ENCODE data around the gene NCK2.

Gene NCK2

DNA sequence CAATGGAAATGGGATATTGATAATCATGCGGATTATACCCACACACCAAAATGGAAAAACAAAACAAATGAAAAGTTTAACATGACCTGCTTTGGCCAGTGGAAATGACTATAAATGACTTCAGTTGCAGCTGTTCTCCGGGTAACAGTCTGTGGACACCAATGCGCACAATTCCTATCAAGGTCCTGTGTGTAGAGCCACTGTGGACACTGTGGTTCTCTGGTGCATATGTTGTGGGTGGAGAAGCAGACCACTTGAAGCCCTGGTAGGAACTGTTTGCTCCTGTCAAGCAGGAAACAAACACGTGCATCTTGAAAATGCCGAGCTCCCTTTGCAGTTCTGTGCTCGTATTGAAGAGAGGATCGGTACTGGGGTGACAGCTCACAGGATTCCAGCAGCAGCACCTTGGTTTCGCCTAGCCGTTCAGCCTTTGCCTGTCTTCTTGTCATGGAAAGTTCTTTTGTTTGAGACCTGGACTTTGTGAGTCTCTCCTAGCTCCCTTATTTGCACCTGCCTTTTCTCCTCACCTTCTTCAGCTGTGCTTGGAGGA is 32.9 kb downstream of the NCK2 start:
- DNase-seq (ENCODE audit: low read depth) = no peak

DNA sequence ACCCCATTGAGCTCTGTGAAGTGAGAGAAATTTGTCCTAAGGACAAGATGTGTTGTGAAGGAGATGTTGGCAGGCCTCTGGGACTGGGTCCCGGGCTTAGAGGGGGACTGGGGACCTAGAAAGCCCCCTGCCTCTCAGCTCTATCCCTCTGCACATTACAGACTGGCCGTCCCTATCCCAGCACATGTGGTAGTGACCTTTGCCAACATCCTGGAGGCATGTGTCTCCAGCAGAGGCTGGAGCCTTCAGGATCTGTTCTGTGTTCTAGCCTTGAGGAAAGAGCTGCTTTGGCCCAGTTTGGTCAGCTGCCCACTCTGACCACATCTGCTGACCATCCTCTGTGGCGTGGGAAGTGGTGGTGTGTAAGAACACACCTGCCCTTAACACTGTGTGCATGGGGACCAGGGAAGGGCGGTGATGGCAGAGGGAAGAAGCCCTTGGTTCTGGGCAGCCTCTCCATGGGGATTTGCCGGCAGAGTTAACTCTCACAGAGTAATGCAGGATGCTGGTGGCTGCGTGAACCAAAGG is 33.4 kb downstream of the NCK2 start:
- DNase-seq (ENCODE audit: low read depth) = no peak

DNA sequence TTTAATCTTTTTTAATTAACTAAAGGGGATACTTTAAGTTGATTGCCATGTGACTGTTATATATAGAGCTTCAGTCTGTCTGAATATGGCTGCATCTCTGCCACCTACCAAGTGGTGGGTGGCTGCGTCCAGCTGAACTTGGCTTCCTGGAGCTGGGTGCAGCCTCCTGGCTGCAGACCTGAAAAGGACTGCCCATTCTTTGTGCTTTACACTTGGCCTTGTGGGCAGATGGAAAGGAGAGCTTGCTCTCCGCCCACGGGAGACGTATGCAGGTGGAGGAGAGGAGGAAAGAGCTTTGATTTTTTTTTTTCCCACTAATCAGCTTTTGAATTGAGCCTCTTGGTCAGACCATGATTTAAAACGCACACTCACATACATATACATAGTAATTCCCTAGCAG is 34.7 kb downstream of the NCK2 start:
- DNase-seq (ENCODE audit: low read depth) = no peak

DNA sequence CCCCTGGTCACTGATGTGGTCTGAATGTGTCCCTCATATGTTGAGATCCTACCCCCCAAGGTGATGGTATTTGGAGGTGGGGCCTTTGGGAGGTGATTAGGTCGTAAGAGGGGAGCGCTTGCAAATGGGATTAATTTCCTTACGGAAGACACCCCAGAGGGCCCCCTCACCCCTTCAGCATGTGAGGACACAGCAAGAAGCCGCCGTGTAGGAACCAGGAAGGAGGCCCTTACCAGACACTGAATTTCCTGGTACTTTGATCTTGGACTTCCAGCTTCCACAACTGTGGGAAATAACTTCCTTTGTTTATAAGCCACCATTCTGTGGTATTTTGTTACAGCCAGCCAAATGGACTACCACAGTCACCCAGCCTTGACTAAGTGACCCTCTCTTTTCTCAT is 35.9 kb downstream of the NCK2 start:
- DNase-seq (ENCODE audit: low read depth) = no peak

DNA sequence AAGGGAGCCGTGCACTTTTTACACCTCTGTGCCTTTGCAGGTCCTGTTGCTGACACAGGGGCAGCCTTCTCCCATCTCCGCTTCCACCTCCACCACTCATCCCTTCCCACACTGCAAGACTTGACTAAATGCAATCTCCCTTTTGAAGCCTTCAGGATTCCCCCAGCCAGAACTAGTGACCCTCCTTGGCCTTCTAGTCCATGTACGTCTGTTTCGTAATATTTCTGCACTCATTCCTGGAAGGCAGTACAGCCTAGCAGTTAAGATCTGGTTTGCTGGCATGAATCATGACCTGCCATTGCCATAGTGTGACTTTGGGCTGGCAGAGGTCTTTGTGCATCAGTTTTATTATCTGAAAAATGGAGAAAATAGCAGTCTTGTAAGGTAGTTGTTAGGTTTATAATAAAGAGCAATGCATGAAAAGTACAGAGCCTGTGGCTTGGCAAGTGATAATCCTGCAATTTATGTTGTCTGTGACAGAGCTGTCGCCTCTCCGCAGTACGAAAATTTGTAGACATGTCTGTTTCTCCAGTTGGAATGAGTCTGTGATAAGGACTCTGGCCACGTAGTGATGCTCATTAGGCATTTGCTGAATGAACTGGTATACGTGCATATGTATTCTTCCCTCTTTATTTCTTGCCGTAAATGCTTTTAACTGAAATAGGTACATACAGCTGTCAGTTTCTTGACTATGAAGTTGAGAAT is 36.7 kb downstream of the NCK2 start:
- no peak for DNase-seq (ENCODE audit: low read depth)

DNA sequence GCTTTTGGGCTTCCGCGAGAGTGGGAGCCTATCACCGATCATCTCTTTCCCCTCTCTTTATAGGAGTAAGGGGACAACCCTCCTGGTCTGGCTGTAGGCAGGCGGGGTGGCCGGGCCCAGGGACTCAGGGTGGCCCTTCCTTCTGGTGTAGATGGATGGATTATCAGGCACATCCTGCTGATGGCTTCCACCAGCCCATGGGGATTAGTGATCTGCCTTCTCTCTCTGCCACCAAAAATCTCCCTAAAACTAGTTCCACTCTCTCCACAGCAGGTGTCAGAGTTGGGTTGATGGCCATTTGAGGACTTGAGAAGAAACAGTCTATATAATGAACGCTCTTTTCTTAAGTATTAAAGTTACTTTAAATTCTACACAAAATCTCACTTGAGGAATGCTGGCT is 37.4 kb downstream of the NCK2 start:
- no peak for DNase-seq (ENCODE audit: low read depth)

DNA sequence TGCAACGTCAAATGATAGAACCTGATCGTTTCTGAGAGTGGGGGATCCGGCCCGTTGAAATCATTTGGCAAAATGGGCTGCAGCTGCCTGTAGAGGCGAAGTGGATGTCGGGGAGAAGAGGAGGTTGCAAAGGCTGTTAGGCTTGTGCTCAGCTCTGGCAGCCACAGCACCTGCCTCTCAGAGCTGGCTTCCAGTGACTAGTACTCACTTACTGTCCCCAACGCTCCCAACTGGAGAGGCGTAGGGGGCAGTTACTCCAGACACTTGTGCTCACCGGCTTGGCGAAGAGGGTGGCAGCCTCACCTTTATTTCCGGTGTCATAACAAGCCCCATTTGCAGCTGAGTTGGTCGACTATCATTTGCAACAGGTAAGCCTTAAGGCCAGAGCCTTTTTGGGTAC is 37.9 kb downstream of the NCK2 start:
- DNase-seq (ENCODE audit: low read depth) = no peak

DNA sequence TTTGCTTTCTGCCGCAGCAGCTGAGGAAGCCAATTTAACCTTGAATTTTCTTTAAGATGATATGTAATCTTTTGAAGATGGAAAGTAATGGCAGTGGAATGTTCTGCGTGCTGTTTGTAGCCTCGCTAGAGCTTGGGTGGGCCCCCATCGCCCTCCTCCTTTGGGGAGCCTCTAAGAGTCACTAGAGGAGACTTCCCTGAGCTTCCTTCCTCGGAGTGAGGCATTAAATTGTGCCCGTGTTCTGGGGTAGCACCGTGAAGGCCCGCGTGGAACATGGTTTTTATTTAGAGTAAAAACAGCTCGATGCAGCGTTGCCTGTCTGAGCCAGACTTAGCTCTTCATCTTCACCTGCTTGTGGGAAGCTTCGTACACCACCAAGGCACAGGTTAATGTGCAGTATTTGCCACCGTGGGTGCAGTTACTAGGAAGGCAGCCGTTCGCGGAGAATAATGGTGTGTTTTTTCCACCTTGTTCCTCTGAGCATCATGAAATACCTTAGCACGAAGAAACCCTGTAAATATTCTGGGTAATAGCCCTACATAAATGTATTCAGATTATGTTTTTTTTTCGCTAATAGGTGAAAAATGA is 38.5 kb downstream of the NCK2 start:
- no peak for DNase-seq (ENCODE audit: low read depth)

DNA sequence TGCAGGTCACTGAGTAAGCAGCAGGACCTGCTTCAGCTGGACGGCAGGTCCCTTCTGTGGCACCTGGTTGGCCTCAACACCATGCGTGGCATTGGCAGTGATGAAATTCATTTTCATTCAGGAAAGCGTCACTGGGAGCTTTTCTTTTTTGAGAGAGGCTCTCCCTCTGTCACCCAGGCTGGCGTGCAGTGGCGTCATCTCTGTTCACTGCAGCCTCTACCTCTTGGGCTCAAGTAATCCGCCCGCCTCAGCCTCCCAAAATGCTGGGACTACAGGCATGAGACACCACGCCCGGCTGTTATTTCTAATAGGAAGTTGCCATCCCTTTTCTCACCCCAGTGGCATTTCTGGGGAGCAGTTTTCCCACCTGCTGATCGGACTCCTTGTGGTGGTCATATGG is 39.3 kb downstream of the NCK2 start:
- no peak for DNase-seq (ENCODE audit: low read depth)

DNA sequence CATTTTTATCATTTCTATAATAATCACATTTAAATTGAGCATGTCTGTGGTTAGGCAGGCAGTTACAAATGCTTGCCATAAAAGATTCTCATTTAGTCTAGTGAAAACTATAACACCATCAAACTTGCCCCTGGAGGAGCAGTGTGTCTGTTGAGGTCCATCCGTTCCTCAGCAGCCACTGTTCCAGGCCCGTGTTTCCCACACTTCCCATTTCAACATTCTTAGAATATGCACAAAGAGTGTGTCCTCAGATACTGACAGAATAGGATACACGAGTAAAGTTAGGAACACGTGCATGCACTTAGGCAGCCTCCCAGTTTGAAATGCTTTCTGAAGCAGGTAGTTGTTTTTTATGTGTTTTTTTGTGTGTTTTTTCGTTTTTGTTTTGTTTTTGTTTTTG is 39.9 kb downstream of the NCK2 start:
- no peak for DNase-seq (ENCODE audit: low read depth)

DNA sequence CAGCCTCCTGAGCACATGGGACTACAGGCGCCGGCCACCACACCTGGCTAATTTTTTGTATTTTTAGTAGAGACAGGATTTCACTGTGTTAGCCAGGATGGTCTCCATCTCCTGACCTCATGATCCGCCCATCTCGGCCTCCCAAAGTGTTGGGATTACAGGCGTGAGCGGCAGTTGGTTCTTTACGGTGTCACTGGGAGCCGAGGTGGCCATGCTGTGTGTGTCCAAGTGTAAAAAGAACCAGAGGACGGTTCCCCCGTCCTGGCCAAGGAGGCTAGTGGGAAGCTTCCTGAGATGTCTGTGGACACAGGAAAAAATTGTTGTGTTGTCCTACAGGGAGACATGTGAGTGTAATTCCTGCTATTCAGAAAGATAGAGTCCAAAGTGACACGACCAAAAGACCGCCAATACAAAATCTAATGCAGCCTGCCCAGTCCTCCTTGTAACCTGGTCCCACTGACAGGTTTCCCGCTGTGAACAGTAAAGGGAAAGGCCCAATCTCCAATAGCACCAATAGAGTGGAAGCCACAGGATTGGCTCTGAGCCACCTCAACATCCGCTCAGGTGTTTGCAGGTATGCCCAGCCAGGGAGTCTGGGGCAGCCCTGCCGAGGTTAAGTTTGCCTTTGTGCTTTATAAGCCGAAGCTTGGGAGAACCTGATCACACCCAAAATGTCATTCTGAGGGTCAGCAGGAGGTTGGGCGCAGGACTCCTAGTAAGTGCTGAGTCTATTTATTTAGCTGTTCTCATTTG is 40.6 kb downstream of the NCK2 start:
- DNase-seq (ENCODE audit: low read depth) = no peak

DNA sequence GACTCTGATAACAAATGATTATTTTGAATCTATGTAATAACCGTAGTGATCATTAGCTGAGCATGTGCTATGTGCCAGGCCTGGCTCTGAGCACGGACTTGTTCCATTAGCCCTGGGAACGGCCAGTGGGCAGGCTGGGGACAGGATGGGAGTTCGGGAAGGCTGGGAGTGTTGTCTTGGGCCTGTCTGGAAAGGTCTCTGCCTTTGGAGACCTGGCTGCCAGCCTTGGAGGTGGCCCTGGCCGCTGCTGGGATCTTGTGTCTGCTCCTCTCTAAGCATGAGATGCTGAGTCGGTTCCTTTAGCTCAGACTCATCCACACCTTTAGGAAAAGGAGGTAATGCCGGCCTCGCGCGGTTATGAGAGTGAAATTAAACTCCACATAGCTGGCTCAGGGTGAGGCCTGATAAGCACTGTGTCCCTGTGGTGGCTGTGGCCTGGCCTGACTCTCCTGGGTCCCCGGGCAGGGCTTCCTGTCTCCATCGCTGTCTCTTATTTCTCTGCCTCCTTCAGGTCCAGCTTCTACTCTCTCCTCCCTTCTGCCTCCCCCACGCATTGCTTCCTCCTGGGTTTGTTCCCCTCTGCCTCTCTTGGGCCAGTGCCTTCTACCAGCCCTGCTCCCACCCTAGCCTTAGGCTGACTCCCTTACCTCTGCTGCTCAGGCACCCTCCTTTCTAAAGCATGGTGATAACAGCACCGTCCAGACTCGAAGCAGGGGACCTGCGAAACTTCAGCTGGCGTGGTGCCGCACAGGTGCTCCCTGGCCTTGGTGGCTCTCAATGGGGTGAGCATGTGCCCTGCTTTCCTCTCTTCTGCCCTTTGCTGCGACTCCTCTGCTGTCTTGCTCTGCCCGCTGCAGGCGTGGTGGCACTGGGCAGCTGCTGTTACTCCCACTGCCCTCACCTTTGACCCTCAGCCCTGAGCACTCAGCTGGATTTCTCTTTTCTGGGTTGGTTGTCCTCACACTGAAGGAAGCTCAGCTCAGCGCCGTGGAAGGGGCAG is 41.8 kb downstream of the NCK2 start:
- no peak for DNase-seq (ENCODE audit: low read depth)

DNA sequence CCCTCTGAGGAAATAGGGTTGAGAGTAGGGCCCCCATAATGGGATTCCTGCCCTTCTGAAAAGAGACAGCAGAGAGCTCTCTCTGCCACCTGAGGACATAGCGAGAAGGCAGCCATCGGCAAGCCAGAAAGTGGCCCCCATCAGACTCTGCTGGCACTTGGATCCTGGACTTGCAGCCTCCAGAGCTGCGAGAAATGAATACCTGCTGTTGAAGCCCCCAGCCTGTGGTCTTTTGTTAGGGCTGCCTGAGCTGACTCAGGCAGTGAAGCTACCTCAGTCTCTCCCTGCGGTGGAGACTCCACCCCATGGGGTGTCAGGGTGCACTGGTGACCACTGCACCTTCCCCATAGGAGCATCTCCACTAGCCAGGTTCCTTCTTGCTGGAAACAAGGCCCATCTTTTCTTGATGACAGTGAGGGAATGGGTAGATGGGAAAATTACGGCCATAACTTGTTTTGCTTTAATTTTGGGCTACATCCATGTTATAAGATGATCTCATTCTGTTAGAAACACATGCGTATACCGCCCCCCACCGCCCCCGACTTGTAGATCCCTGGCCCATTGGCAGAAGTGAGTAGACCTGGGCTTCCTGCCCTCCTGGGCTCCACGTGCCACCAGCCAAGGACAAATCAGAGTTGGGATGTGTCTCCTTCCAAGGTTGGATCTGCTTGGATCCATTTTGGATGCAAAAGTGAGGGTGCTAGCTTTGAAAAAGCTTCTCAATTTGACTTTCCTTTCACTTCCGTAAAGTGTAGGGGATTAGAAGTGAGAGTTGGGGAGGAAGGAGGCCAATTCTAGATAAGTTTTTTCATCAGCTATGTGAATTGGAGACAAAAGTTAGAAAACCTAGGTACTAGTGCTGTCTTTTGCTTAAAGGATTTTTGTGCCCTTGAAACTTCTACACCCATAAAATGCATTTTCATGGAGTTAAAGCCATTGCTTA is 42.9 kb downstream of the NCK2 start:
- no peak for DNase-seq (ENCODE audit: low read depth)

DNA sequence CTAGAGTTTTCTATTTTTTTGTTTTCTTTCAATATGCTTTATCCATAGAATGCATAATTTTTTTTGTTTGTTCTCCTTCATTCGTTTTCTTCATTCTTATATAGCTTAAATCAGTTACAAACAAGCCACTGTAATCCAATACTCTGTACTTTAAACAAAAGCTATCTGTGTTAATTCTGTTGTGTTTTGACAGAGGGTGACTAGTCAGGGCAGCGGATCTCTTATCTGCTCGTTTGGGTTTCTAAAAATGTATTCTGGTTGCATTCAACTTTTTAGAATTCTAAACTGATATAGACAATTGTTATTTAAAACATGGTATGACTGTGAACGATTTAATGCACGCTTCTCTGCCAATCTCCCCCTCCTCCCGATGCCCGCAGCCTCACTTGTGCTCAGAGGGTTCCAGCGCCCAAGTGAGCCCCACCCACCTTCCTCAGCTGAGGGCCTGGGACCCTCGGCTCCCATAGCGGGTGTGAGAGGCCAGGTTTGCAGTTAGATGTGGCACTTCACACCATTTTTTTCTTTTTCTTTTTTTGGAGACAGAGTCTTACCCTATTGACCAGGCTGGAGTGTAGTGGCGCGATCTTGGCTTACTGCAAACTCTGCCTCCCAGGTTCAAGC is 44.1 kb downstream of the NCK2 start:
- DNase-seq (ENCODE audit: low read depth) = no peak

DNA sequence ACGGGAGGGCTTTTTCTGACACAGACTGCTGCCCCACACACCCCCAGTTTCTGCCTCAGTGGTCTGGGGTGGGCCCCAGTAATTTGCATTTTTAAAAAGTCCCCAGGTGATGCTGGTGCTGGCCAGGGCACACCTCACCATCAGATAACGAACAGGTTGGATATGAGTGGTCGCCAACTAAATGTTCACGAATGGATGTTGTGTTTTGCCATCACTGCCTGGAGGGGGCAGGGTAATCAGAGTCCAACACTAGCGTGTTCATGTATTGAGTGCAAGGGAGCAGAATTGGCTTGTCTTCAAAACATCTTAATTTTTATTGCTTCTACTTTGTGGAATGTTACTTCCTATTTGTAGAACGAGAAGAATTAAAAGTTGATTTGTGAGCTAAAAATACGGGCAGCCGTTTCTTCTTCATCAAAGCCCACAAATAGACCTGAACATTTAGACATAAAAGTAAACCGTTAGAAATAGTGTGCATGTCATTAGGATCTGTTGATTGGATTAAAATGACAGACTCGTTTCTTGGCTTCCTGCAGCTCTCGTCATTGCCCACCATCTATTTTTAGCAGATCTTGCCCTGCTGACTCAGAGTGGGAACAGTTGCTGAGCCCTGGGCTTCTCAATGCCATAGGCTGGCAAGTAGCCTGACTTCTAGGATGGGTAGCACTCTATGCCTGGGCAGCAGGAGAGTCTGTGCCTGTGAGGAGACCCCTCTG is 45.2 kb downstream of the NCK2 start:
- no peak for DNase-seq (ENCODE audit: low read depth)

DNA sequence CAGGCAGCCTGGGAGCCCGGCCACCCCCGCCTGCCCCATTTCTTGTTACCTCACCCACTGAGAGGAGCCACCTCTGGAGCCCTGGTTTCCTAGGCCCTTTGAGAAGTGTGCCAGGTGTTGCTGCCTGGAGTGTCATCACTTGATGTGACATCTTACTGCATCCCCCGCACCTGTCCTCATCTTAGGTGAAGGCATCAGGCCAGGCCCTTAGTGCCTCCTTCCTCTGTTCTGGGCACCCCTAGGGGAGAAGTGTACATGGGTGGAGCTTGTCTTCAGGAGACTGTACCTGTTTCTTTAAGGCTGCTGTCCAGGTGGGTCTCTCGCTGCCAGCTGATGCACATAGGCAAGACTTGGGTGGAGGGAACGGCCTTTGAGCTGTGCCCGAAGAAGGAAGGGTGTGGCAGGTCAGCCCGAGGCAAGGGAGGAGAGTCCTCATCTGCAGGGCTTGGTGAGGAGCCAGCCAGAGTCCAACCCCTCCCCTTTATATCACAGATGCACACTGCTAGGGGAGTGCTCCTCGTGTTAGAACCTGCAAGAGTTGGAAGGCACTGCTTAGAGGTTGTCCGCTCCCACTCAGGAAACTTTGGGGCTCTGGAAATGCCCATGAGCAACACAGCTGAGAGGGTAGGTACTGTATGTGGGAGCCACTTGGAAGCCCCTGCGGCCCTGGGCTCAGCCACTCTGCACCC is 45.9 kb downstream of the NCK2 start:
- no peak for DNase-seq (ENCODE audit: low read depth)

DNA sequence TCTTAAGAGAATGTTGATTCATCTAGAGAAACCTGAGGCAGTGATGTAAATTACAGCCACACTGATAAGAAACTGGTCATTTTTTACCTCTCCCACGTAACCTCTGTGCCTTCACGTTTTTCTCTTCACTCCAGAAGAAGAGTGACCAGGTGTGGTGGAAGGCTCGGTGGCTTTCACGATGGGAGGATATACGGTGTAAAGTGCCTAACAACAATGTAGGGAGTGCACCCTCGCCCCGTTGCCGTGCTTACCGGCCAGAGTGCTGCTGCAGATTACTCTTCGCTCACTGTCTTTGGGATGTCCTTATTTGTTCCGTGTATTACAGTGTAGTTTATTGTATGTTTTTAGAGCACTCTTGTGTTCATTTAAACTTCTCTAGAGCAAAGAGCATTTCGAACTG is 46.5 kb downstream of the NCK2 start:
- no peak for DNase-seq (ENCODE audit: low read depth)

DNA sequence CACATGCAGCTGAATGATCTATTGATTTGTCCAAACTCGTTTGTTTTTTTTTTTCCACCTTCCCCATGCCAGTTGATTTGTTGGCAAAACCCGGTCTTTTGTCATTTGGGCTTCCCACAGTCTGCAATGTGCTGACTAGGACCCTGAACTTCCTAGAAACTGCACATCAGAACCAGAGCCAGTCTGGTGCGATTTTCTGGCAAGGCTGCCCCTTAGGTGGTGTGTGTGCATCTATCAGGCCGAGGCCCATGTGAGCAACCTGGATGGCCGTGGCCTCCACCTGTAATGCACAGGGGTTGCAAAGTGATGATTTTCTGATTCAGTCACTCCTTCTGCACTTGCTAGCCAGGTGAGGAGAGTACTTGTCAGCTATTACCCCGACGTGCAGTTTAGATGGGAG is 47.8 kb downstream of the NCK2 start:
- no peak for DNase-seq (ENCODE audit: low read depth)
